ENCODE data around the gene AUTS2. TPM values are rescaled to one million over a fixed set of nuclear protein-coding genes. Genes with fewer than 3 reads are reported as not detected.

The AUTS2 gene
- total RNA-seq, 2 experiments from 2014 or later: 15.2 to 16.3 TPM

GRCh38 chr7:69603351-69603750, 5.1 kb downstream of the AUTS2 start:
- CTCF ChIA-PET: no interaction called here
- Mint-ChIP-seq H3K4me3 (no peak overlapping the region), H3K36me3 (ENCODE audit: low read depth) (no peaks in the 10 kb centered on the region), H3K9me3 (ENCODE audit: insufficient read depth) (no peaks in the 10 kb centered on the region), H3K4me1 (ENCODE audit: low read depth) (peaks cover 10% of the 10 kb centered on the region), H3K27ac (no peak overlapping the region), H3K27me3 (ENCODE audit: low read depth) (peaks cover 18% of the 10 kb centered on the region)
- POLR2A ChIA-PET: no interaction called here
- DNase-seq (no peak), ATAC-seq (no peak)

GRCh38 chr7:69603937-69604494, 5.7 kb downstream of the AUTS2 start:
- DNase-seq (peak; percentile 59), ATAC-seq (peak; percentile 89)
- H3K36me3 Mint-ChIP-seq (ENCODE audit: low read depth): no peaks in the 10 kb centered on the region
- no peak overlapping the region for H3K27ac Mint-ChIP-seq
- H3K9me3 Mint-ChIP-seq (ENCODE audit: insufficient read depth): no peaks in the 10 kb centered on the region
- no peak overlapping the region for H3K4me3 Mint-ChIP-seq
- ChIA-PET POLR2A (no interaction called here), CTCF (no interaction called here)
- H3K4me1 Mint-ChIP-seq (ENCODE audit: low read depth): peaks cover 8% of the 10 kb centered on the region
- peaks cover 21% of the 10 kb centered on the region for H3K27me3 Mint-ChIP-seq (ENCODE audit: low read depth)

- Mint-ChIP-seq H3K4me1 (ENCODE audit: low read depth) (peaks cover 2% of the 10 kb centered on the region), H3K27ac (no peak overlapping the region), H3K27me3 (ENCODE audit: low read depth) (peaks cover 14% of the 10 kb centered on the region), H3K4me3 (no peak overlapping the region), H3K36me3 (ENCODE audit: low read depth) (no peaks in the 10 kb centered on the region), H3K9me3 (ENCODE audit: insufficient read depth) (no peaks in the 10 kb centered on the region)
- CTCF ChIA-PET: no interaction called here
- DNase-seq (no peak), ATAC-seq (no peak)
- POLR2A ChIA-PET: no interaction called here
Measured at GRCh38 chr7:69605070-69605469, 6.8 kb downstream of the AUTS2 start.

- no peaks in the 10 kb centered on the region for H3K36me3 Mint-ChIP-seq (ENCODE audit: low read depth)
- H3K4me1 Mint-ChIP-seq (ENCODE audit: low read depth): no peaks in the 10 kb centered on the region
- DNase-seq: no peak
- H3K9me3 Mint-ChIP-seq (ENCODE audit: insufficient read depth): no peaks in the 10 kb centered on the region
- no peak overlapping the region for H3K27ac Mint-ChIP-seq
- ChIA-PET POLR2A (no interaction called here), CTCF (no interaction called here)
- H3K4me3 Mint-ChIP-seq: no peak overlapping the region
- H3K27me3 Mint-ChIP-seq (ENCODE audit: low read depth): peaks cover 16% of the 10 kb centered on the region
- ATAC-seq: no peak
Measured at GRCh38 chr7:69605546-69605945, 7.3 kb downstream of the AUTS2 start.

GRCh38 chr7:69608049-69608448, 9.8 kb downstream of the AUTS2 start:
- POLR2A ChIA-PET: no interaction called here
- DNase-seq: no peak
- no peaks in the 10 kb centered on the region for H3K4me1 Mint-ChIP-seq (ENCODE audit: low read depth)
- no peak overlapping the region for H3K27ac Mint-ChIP-seq
- no peak for ATAC-seq
- no peaks in the 10 kb centered on the region for H3K9me3 Mint-ChIP-seq (ENCODE audit: insufficient read depth)
- no peaks in the 10 kb centered on the region for H3K36me3 Mint-ChIP-seq (ENCODE audit: low read depth)
- H3K4me3 Mint-ChIP-seq: no peak overlapping the region
- H3K27me3 Mint-ChIP-seq (ENCODE audit: low read depth): peaks cover 19% of the 10 kb centered on the region
- CTCF ChIA-PET: no interaction called here

- POLR2A ChIA-PET: no interaction called here
- no peaks in the 10 kb centered on the region for H3K4me1 Mint-ChIP-seq (ENCODE audit: low read depth)
- no peaks in the 10 kb centered on the region for H3K9me3 Mint-ChIP-seq (ENCODE audit: insufficient read depth)
- DNase-seq (no peak), ATAC-seq (no peak)
- H3K27ac Mint-ChIP-seq: no peak overlapping the region
- no peaks in the 10 kb centered on the region for H3K36me3 Mint-ChIP-seq (ENCODE audit: low read depth)
- CTCF ChIA-PET: no interaction called here
- peaks cover 26% of the 10 kb centered on the region for H3K27me3 Mint-ChIP-seq (ENCODE audit: low read depth)
- H3K4me3 Mint-ChIP-seq: no peak overlapping the region
Measured at GRCh38 chr7:69608878-69609277, 10.6 kb downstream of the AUTS2 start.

- Mint-ChIP-seq H3K4me3 (no peak overlapping the region), H3K27ac (no peak overlapping the region), H3K27me3 (ENCODE audit: low read depth) (peaks cover 26% of the 10 kb centered on the region), H3K36me3 (ENCODE audit: low read depth) (no peaks in the 10 kb centered on the region), H3K4me1 (ENCODE audit: low read depth) (no peaks in the 10 kb centered on the region), H3K9me3 (ENCODE audit: insufficient read depth) (no peaks in the 10 kb centered on the region)
- POLR2A ChIA-PET: no interaction called here
- DNase-seq (no peak), ATAC-seq (no peak)
- CTCF ChIA-PET: no interaction called here
Measured at GRCh38 chr7:69609541-69610373, 11.5 kb downstream of the AUTS2 start.

GRCh38 chr7:69610374-69611084, 12.3 kb downstream of the AUTS2 start:
- H3K36me3 Mint-ChIP-seq (ENCODE audit: low read depth): no peaks in the 10 kb centered on the region
- ChIA-PET CTCF (no interaction called here), POLR2A (no interaction called here)
- H3K4me1 Mint-ChIP-seq (ENCODE audit: low read depth): no peaks in the 10 kb centered on the region
- no peak overlapping the region for H3K4me3 Mint-ChIP-seq
- peaks cover 26% of the 10 kb centered on the region for H3K27me3 Mint-ChIP-seq (ENCODE audit: low read depth)
- H3K27ac Mint-ChIP-seq: no peak overlapping the region
- ATAC-seq (no peak), DNase-seq (no peak)
- H3K9me3 Mint-ChIP-seq (ENCODE audit: insufficient read depth): no peaks in the 10 kb centered on the region

- ChIA-PET CTCF (no interaction called here), POLR2A (no interaction called here)
- peaks cover 24% of the 10 kb centered on the region for H3K27me3 Mint-ChIP-seq (ENCODE audit: low read depth)
- DNase-seq: no peak
- no peaks in the 10 kb centered on the region for H3K9me3 Mint-ChIP-seq (ENCODE audit: insufficient read depth)
- H3K4me1 Mint-ChIP-seq (ENCODE audit: low read depth): no peaks in the 10 kb centered on the region
- ATAC-seq: no peak
- H3K4me3 Mint-ChIP-seq: no peak overlapping the region
- H3K27ac Mint-ChIP-seq: no peak overlapping the region
- H3K36me3 Mint-ChIP-seq (ENCODE audit: low read depth): no peaks in the 10 kb centered on the region
Measured at GRCh38 chr7:69612981-69613380, 14.7 kb downstream of the AUTS2 start.

- Mint-ChIP-seq H3K4me3 (no peak overlapping the region), H3K27me3 (ENCODE audit: low read depth) (peaks cover 16% of the 10 kb centered on the region), H3K36me3 (ENCODE audit: low read depth) (no peaks in the 10 kb centered on the region), H3K9me3 (ENCODE audit: insufficient read depth) (no peaks in the 10 kb centered on the region), H3K27ac (no peak overlapping the region), H3K4me1 (ENCODE audit: low read depth) (no peaks in the 10 kb centered on the region)
- DNase-seq (no peak), ATAC-seq (no peak)
- POLR2A ChIA-PET: no interaction called here
- CTCF ChIA-PET: no interaction called here
Measured at GRCh38 chr7:69613846-69614245, 15.6 kb downstream of the AUTS2 start.

GRCh38 chr7:69615685-69616084, 17.4 kb downstream of the AUTS2 start:
- H3K4me3 Mint-ChIP-seq: no peak overlapping the region
- DNase-seq: no peak
- no peaks in the 10 kb centered on the region for H3K36me3 Mint-ChIP-seq (ENCODE audit: low read depth)
- no peaks in the 10 kb centered on the region for H3K9me3 Mint-ChIP-seq (ENCODE audit: insufficient read depth)
- H3K27me3 Mint-ChIP-seq (ENCODE audit: low read depth): peaks cover 16% of the 10 kb centered on the region
- H3K27ac Mint-ChIP-seq: no peak overlapping the region
- POLR2A ChIA-PET: no interaction called here
- ATAC-seq: no peak
- CTCF ChIA-PET: no interaction called here
- no peaks in the 10 kb centered on the region for H3K4me1 Mint-ChIP-seq (ENCODE audit: low read depth)

- peaks cover 16% of the 10 kb centered on the region for H3K27me3 Mint-ChIP-seq (ENCODE audit: low read depth)
- ATAC-seq (no peak), DNase-seq (no peak)
- CTCF ChIA-PET: no interaction called here
- H3K4me1 Mint-ChIP-seq (ENCODE audit: low read depth): no peaks in the 10 kb centered on the region
- no peaks in the 10 kb centered on the region for H3K9me3 Mint-ChIP-seq (ENCODE audit: insufficient read depth)
- POLR2A ChIA-PET: no interaction called here
- H3K4me3 Mint-ChIP-seq: no peak overlapping the region
- no peaks in the 10 kb centered on the region for H3K36me3 Mint-ChIP-seq (ENCODE audit: low read depth)
- H3K27ac Mint-ChIP-seq: no peak overlapping the region
Measured at GRCh38 chr7:69617364-69617763, 19.1 kb downstream of the AUTS2 start.

Measured in activated CD8-positive, alpha-beta T cell treated with anti-CD3 and anti-CD28 coated beads, Interleukin-2, amount 10 ng/mL, durations not matched to agents 7 days and 5 days (primary cell).